ENCODE data around the gene GPR183.

GPR183 gene

DNA sequence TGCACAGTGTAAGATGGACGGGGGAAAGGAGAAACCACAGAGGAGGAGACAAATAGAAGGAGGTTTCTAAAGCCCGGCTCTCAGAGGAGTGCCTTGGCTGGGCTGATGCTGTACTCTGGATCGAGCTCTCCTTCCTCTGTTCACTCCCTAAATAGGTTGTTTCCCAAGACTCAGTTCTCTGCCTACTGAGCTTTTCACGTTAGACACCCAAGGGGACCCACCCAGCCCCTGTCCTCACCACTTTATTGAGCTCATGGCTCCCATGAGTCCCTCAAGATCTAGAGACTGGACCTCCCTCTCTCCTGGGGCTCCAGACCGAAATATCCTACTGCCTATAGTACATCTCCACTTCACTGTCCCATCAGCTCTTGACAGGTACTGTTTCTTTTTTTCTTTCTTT, 38.1 kb upstream of the GPR183 start:
- DNase-seq (ENCODE audit: low spot score), result no peak
- TF ChIP-seq, protein P1, sequence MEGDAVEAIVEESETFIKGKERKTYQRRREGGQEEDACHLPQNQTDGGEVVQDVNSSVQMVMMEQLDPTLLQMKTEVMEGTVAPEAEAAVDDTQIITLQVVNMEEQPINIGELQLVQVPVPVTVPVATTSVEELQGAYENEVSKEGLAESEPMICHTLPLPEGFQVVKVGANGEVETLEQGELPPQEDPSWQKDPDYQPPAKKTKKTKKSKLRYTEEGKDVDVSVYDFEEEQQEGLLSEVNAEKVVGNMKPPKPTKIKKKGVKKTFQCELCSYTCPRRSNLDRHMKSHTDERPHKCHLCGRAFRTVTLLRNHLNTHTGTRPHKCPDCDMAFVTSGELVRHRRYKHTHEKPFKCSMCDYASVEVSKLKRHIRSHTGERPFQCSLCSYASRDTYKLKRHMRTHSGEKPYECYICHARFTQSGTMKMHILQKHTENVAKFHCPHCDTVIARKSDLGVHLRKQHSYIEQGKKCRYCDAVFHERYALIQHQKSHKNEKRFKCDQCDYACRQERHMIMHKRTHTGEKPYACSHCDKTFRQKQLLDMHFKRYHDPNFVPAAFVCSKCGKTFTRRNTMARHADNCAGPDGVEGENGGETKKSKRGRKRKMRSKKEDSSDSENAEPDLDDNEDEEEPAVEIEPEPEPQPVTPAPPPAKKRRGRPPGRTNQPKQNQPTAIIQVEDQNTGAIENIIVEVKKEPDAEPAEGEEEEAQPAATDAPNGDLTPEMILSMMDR (IDR thresholded peaks at IDR 0.05; ENCODE audit: extremely low read depth, missing control alignments), result no peak

DNA sequence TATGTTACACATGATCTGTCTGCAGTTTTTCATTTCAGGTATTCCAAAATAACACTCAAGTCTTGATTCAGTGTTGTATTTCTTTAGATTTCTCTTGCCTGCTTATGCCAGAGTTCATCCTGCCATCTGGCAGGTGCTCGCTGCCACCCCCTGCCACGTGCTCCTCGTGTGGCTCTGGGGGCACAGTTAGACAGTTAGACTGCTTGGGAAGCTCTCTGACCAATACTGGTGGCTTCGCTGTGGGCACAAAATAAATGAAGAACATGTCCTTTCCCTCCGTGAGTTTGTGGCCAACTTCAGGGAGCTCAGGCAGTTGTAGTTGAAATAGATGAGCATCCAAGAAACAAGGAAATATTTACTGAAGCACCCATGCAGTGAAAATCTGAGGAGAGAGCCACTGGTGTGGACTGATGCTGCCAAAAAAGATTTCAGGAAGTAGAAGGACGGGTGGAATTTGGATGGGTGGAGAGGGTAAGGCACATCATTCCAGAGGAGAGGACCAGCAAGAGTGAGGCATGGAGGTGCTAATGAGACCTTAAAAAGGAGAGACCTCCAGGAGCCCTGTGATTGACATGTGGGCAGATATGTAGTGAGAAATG, 37.5 kb upstream of the GPR183 start:
- DNase-seq (ENCODE audit: low spot score), result no peak
- TF ChIP-seq, protein P1 (IDR thresholded peaks at IDR 0.05; ENCODE audit: extremely low read depth, missing control alignments), result no peak

DNA sequence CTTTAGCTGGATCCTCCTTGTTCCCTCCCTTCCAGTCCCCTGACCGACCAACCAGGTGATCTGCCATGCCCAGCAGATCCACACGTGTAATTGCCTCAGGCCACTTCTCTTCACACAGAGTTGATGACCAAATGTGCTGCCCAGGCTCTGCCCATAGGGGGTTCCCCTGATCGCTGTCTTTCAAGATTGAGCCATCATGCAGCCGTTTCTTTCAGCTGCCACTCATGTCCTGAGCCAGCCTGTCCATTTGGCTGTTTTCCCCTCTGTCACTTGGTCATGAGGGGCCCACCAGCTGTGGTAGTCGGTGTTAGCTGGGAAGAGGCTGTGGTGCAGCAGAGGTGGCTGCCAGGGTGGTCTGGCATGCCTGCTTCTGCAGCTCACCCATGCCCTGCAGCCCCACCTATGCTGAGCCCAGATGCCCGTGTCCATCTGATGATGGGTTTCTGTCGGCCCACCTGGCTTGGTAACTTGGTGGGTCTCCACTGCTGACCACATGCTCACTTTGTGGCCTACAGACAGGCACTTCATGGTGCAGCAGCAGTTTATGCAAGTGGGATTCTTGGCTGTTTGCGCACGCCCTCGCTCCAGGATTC, 35.6 kb upstream of the GPR183 start:
- no peak for DNase-seq (ENCODE audit: low spot score)
- TF ChIP-seq, protein P1 (IDR thresholded peaks at IDR 0.05; ENCODE audit: extremely low read depth, missing control alignments), result no peak

DNA sequence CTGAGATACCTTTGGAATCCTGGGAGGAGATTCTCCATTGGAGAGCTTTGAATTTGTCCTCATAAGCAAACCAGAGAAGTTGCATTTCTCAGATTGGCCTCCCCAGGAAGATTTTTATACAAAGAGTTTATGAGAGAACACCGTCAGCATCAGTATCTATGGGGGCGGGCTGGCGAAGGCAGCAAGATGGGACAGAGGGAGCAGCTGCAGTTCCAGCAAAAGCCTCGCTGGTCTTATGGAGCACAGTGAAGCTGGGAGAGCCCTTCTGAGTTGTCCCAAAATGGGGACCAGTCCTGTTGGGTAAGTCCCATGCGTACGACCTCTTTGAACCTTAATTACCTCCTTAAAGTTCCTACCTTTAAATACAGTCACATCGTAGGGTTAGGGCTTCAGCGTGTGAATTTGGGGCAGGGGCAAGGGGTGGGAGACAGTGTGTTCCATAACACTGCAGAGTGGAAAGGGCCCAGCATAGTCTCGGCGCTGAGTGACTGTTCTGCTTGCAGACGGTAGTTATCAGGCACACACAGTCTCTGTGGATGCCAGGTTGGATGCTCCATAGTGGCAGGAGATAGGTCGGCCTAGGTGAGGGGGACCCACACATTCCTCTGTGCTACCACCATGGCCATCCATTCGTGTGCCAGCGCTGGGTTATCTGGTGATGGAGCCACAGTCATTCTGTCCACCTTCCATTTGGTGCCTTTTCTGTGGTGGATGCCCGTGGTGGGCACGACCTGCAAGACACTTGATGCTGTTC, 34.9 kb upstream of the GPR183 start:
- DNase-seq (ENCODE audit: low spot score), result no peak
- TF ChIP-seq, protein P1 (IDR thresholded peaks at IDR 0.05; ENCODE audit: extremely low read depth, missing control alignments), result no peak

DNA sequence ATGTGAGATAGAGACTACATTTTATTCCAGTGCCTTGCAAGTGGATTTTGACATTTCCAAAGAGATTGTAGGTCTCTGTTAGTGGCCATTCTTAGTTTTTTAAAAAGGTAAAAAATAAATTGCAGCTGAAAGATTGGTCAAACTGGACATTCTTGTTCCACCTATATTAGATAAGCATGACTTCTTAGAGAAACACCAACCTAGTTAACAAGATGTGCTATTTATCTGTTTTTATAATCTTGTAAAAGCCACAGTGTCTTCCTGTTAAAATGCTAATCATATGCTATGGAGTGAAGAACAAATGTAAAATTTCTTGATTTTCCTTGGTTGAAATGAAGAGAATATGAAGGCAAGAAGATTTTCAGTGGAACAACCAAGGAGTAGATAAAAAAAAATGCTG, 33.4 kb upstream of the GPR183 start:
- no peak for DNase-seq (ENCODE audit: low spot score)
- TF ChIP-seq, protein P1 (IDR thresholded peaks at IDR 0.05; ENCODE audit: extremely low read depth, missing control alignments), result no peak

DNA sequence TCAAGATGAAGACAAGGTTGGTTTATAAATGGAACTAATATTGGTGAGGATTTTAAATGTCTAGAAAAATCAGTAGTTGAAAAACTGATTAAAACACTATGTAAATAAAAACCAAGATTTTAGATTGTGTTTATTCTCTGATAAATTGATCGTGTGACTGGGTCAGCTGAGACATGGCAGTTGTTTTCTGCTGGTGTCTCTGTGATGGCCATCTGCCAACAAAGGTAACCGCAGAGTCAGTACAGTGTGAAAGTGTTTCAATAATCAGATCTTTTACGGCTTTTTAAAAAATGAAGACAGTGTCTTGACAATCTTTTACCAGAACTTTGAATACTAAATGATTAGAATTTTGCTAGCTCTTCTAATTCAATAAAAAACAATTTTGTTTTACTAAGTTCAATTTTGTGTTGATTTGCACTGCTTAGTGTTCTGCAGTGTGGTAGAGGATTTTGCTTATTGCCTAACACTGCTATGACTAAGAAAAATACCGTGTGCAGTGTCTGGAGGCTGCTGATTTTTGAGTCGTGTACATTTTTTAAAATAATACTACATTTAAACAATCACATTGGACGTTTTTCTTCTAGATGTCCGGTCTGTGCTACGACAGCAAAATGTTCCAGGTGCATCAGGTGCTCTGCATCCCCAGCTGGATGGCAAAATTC, 32.7 kb upstream of the GPR183 start:
- TF ChIP-seq, protein P1 (IDR thresholded peaks at IDR 0.05; ENCODE audit: extremely low read depth, missing control alignments), result no peak
- DNase-seq (ENCODE audit: low spot score), result no peak

DNA sequence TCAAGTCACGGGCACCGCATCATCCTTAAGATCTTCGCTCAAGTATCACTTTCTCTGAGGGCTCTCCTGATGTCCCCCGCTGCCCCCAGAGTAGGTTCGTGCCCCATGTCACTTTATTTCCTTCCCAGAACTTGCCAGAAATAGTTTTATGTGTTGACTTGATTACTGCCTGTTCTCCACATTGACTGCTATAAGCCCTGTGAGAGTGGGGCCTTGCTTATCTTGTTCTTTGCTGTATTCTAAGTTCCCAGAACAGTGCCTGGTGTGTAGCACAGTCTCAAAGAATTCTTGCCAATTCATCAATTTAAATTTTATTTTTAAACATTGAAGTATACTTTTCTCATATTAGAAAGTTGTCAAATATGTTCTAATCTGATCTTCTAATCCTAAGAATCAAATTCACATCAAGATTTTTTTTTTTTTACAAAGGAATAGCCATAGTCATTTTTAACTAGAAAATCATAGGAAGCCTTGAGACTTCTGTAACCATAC, 32.1 kb upstream of the GPR183 start:
- DNase-seq (ENCODE audit: low spot score), result no peak
- TF ChIP-seq, protein P1 (IDR thresholded peaks at IDR 0.05; ENCODE audit: extremely low read depth, missing control alignments), result no peak

All from GM20000 (cell line).